K562 (cell line): ENCODE measurements around the gene TREX2. TPM values are rescaled to one million over a fixed set of nuclear protein-coding genes. Genes with fewer than 3 reads are reported as not detected.

Experiments
- ARID1B ChIP-seq: fragments of 450-650 bp; IDR thresholded peaks from 2 replicates; pipeline ENCODE4 v1.6.1; 2016; ENCODE audit warnings: antibody characterized with exemption, mild to moderate bottlenecking, inconsistent platforms
- BRD4 ChIP-seq: fragments of 200-600 bp; sonication (generic); IDR thresholded peaks from 2 replicates; pipeline ENCODE4 v1.6.1; 2017; ENCODE audit warnings: inconsistent platforms
- CHD1 ChIP-seq: fragments of 200-600 bp; sonication (generic); IDR thresholded peaks from one replicate; pipeline ENCODE4 v1.6.1; 2012; ENCODE audit warnings: mild to moderate bottlenecking, moderate library complexity, low read length, inconsistent platforms
- ESRRA ChIP-seq: fragments of 450-650 bp; IDR thresholded peaks from 2 replicates; pipeline ENCODE4 v1.6.1; 2014; ENCODE audit warnings: low read depth, mild to moderate bottlenecking, moderate library complexity, borderline replicate concordance
- FOXP1 ChIP-seq: sonication (generic); formaldehyde crosslinking; IDR thresholded peaks from 2 replicates; pipeline ENCODE4 v1.8.0; 2022; ENCODE audit warnings: mild to moderate bottlenecking, missing genetic modification reagents
- HDGF ChIP-seq: fragments of 450-650 bp; IDR thresholded peaks from 2 replicates; pipeline ENCODE4 v1.6.1; 2016
- HNRNPL ChIP-seq: fragments of 200-400 bp; formaldehyde crosslinking; IDR thresholded peaks from 2 replicates; pipeline ENCODE4 v1.6.1; 2017; ENCODE audit warnings: low read depth, mild to moderate bottlenecking, low read length
- NEUROD1 ChIP-seq: fragments of 150-350 bp; IDR thresholded peaks from 2 replicates; pipeline ENCODE4 v1.6.1; 2014; ENCODE audit warnings: borderline replicate concordance, low read length, low read depth; ENCODE audit not compliant: partially characterized antibody
- NFRKB ChIP-seq: fragments of 450-650 bp; IDR thresholded peaks from 2 replicates; pipeline ENCODE4 v1.6.1; 2016; ENCODE audit warnings: low read depth
- POLR2AphosphoS5 ChIP-seq: IDR thresholded peaks from 2 replicates; pipeline ENCODE4 v1.6.1; 2011; ENCODE audit warnings: mild to moderate bottlenecking, low read depth, low read length, moderate library complexity; ENCODE audit not compliant: control insufficient read depth, insufficient read depth
- SAFB2 ChIP-seq: fragments of 200-400 bp; formaldehyde crosslinking; IDR thresholded peaks from 2 replicates; pipeline ENCODE4 v1.6.1; 2018; ENCODE audit warnings: borderline replicate concordance, low read length, low read depth, moderate library complexity; ENCODE audit not compliant: severe bottlenecking
- SRSF3 ChIP-seq: fragments of 200-400 bp; formaldehyde crosslinking; IDR thresholded peaks from 2 replicates; pipeline ENCODE4 v1.6.1; 2016; ENCODE audit warnings: mild to moderate bottlenecking, low read length, moderate library complexity; ENCODE audit not compliant: insufficient read depth
- ZNF146 ChIP-seq: IDR thresholded peaks from one replicate; pipeline ENCODE4 v1.6.1; 2018; ENCODE audit warnings: missing compliant biosample characterization; ENCODE audit not compliant: unreplicated experiment
- polyA plus RNA-seq, 8 experiments: library from polyadenylated mRNA; depleted of rRNA in 4 of 8; stranded (reverse) in 5 of 8; unstranded in 3 of 8; fragments of >200 nt; fragmentation: Nextera tagmentation in 2 of 8; fragmentation: Illumina TruSeq in 1 of 8; extraction: Ambion mirVana in 2 of 8; extraction: Trizol in 1 of 8; gene quantifications; 2 replicates each; pipeline versions ENCODE4 v1.2.1 to v1.2.3, GENCODE V29; 2011 to 2014; ENCODE audit warnings: inconsistent platforms in 1 of 8, missing spikeins in 1 of 8
- total RNA-seq, 7 experiments: library from RNA; depleted of rRNA in 6 of 7; stranded (reverse); fragments of >200 nt in 6 of 7; fragmentation: Illumina TruSeq in 2 of 7; extraction: Trizol in 2 of 7; gene quantifications; 2 replicates each; pipeline versions ENCODE4 v1.2.1 to v1.2.3, GENCODE V29; 2011 to 2021; ENCODE audit warnings: low replicate concordance in 1 of 7
- TF ChIP-seq, protein P1 (sequence below): IDR thresholded peaks from 2 replicates; pipeline ENCODE4 v1.6.1; 2011; ENCODE audit not compliant: insufficient read length; ENCODE audit errors: extremely low read depth
- TF ChIP-seq, protein P2 (sequence below), 2 experiments: fragments of 450-650 bp; IDR thresholded peaks; 2 replicates each; pipeline ENCODE4 v1.6.1; 2018; ENCODE audit warnings: mild to moderate bottlenecking in 2 of 2, low read depth in 1 of 2; ENCODE audit not compliant: partially characterized antibody in 2 of 2
- TF ChIP-seq, protein P3 (sequence below): fragments of 250-450 bp; sonication (Bioruptor Pico); IDR thresholded peaks from 2 replicates; pipeline ENCODE4 v1.5.1; 2021; ENCODE audit warnings: mild to moderate bottlenecking
- TF ChIP-seq, protein P4 (sequence below): fragments of 450-650 bp; formaldehyde crosslinking; IDR thresholded peaks from 2 replicates; pipeline ENCODE4 v1.4.0; 2022; ENCODE audit warnings: mild to moderate bottlenecking, moderate library complexity
- TF ChIP-seq, protein P5 (sequence below): sonication (generic); formaldehyde crosslinking; IDR thresholded peaks from 2 replicates; pipeline ENCODE4 v1.5.0; 2020; ENCODE audit warnings: missing genetic modification reagents

TREX2 gene
- total and polyA plus RNA-seq, 9 of the 15 experiments (the other 6 are each of a cell fraction or from before 2014, with no cell fraction given) = 0.07 to 1.5 (median 0.33) TPM; not detected in 2

DNA sequence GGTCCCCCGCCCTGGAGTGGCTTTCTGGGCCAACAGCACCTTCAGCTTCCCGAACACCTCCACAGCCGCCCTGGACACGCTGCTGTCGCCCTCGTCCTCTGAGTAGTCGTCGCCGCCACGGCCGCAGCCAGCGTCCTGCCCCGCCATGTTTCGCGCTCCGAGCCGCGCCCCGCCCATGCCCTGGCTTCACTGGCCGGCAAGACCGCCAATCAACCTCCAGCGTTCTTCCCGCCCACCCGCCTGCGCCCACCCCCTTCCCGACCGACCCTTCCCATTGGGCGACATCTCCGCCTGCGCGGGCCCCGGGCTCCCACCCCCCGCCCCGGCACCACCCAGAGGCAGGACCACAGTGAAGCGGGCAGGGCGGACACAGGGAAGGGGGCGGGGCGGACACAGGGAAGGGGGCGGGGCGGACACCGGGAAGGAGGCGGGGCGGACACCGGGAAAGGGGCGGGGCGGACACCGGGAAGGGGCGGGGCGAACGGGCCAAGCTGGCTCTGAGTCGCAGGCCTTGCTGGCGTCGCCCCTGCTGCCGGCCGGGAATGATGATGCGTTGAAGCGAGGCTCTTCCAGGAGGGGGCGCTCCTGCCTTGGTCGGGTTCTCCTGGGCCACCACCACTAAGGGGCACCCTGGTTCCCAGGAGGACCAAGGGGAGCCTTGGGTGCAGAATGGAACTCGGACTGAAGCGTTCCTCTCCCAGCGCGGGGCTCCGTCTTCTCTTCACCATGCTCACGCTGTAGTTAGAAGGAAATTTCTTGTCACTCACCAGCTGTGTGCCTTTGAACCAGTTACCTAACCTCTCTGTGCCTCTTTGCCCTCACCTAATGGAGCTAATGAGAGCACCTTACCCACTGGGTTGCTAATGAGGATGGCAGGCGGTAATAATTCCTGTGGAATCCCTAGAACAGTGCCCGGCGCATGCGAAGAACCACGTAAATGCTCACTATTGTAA is 24.8 kb upstream of the TREX2 start, which contains the start of gene HAUS7 (continued):
- TF ChIP-seq HNRNPL = no peak
- TF ChIP-seq SAFB2 = no peak
- TF ChIP-seq, protein P1, sequence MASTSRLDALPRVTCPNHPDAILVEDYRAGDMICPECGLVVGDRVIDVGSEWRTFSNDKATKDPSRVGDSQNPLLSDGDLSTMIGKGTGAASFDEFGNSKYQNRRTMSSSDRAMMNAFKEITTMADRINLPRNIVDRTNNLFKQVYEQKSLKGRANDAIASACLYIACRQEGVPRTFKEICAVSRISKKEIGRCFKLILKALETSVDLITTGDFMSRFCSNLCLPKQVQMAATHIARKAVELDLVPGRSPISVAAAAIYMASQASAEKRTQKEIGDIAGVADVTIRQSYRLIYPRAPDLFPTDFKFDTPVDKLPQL = no peak
- no peak for TF ChIP-seq CHD1
- no peak for TF ChIP-seq NFRKB
- TF ChIP-seq, protein P2, sequence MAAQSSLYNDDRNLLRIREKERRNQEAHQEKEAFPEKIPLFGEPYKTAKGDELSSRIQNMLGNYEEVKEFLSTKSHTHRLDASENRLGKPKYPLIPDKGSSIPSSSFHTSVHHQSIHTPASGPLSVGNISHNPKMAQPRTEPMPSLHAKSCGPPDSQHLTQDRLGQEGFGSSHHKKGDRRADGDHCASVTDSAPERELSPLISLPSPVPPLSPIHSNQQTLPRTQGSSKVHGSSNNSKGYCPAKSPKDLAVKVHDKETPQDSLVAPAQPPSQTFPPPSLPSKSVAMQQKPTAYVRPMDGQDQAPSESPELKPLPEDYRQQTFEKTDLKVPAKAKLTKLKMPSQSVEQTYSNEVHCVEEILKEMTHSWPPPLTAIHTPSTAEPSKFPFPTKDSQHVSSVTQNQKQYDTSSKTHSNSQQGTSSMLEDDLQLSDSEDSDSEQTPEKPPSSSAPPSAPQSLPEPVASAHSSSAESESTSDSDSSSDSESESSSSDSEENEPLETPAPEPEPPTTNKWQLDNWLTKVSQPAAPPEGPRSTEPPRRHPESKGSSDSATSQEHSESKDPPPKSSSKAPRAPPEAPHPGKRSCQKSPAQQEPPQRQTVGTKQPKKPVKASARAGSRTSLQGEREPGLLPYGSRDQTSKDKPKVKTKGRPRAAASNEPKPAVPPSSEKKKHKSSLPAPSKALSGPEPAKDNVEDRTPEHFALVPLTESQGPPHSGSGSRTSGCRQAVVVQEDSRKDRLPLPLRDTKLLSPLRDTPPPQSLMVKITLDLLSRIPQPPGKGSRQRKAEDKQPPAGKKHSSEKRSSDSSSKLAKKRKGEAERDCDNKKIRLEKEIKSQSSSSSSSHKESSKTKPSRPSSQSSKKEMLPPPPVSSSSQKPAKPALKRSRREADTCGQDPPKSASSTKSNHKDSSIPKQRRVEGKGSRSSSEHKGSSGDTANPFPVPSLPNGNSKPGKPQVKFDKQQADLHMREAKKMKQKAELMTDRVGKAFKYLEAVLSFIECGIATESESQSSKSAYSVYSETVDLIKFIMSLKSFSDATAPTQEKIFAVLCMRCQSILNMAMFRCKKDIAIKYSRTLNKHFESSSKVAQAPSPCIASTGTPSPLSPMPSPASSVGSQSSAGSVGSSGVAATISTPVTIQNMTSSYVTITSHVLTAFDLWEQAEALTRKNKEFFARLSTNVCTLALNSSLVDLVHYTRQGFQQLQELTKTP (IDR thresholded peaks at IDR 0.05; ENCODE audit: low read depth in 1 of 2, partially characterized antibody in 2 of 2) = no peak
- TF ChIP-seq, protein P3, sequence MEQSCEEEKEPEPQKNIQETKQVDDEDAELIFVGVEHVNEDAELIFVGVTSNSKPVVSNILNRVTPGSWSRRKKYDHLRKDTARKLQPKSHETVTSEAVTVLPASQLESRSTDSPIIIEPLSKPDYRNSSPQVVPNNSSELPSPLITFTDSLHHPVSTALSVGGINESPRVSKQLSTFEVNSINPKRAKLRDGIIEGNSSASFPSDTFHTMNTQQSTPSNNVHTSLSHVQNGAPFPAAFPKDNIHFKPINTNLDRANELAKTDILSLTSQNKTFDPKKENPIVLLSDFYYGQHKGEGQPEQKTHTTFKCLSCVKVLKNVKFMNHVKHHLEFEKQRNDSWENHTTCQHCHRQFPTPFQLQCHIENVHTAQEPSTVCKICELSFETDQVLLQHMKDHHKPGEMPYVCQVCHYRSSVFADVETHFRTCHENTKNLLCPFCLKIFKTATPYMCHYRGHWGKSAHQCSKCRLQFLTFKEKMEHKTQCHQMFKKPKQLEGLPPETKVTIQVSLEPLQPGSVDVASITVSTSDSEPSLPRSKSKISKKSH (CRISPR knock-in tag) = no peak
- no peak for TF ChIP-seq FOXP1 (CRISPR knock-in tag)
- TF ChIP-seq ESRRA = peak; percentile 30; the same call in 1 of the 2 replicates
- TF ChIP-seq BRD4 = no peak
- TF ChIP-seq NEUROD1 = no peak
- no peak for TF ChIP-seq POLR2AphosphoS5
- 0 out of 2 replicates have a peak, but pooled peaks have one; percentile 80 for TF ChIP-seq HDGF
- no peak for TF ChIP-seq ZNF146 (CRISPR knock-in tag)
- TF ChIP-seq ARID1B = no peak
- no peak for TF ChIP-seq SRSF3
- TF ChIP-seq, protein P4, sequence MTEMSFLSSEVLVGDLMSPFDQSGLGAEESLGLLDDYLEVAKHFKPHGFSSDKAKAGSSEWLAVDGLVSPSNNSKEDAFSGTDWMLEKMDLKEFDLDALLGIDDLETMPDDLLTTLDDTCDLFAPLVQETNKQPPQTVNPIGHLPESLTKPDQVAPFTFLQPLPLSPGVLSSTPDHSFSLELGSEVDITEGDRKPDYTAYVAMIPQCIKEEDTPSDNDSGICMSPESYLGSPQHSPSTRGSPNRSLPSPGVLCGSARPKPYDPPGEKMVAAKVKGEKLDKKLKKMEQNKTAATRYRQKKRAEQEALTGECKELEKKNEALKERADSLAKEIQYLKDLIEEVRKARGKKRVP (CRISPR knock-in tag) = no peak
- TF ChIP-seq, protein P5, sequence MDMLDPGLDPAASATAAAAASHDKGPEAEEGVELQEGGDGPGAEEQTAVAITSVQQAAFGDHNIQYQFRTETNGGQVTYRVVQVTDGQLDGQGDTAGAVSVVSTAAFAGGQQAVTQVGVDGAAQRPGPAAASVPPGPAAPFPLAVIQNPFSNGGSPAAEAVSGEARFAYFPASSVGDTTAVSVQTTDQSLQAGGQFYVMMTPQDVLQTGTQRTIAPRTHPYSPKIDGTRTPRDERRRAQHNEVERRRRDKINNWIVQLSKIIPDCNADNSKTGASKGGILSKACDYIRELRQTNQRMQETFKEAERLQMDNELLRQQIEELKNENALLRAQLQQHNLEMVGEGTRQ = no peak
